ENCODE measurements around the gene VILL. TPM values are rescaled to one million over a fixed set of nuclear protein-coding genes. Genes with fewer than 3 reads are reported as not detected.

The VILL gene
- total RNA-seq, 1 experiment from 2014 or later = 1.2 TPM

- CTCF ChIA-PET = interaction anchor here (1.6 kb wide), 1 partner anchor 21 kb away, joined by 3 read pairs; no protein-coding TSS in a partner anchor
- ATAC-seq (peak; percentile 88), DNase-seq (ENCODE audit: low read depth, low spot score) (peak; percentile 67)
- RAD21 ChIA-PET (ENCODE audit: low non-redundant PET in 1 of 2, low total read pairs in 2 of 2, uncharacterized antibody in 2 of 2, unreplicated experiment in 2 of 2) = no interaction called here
- H3K9ac ChIP-seq (ENCODE audit: low read length) = peak overlapping the region; percentile 40
- no peaks in the 10 kb centered on the region for H3K27me3 ChIP-seq (ENCODE audit: insufficient read depth, low read length)
- no peaks in the 10 kb centered on the region for H3K9me2 ChIP-seq (ENCODE audit: insufficient read depth)
- peak overlapping the region in 1 of 2 experiments; percentile 28; a peak in 2 of 4 replicates for H3K4me3 ChIP-seq (replicated peaks in 1 of 2; ENCODE audit: low read depth in 1 of 2, low read length in 2 of 2)
- peak overlapping the region; percentile 74 for H3K4me2 ChIP-seq (ENCODE audit: low read length)
- intact Hi-C loops (cut with micrococcal nuclease) = no loop called here
- BruUV-seq (replicated peaks) = no TSS peak
- POLR2A ChIA-PET = no interaction called here
- H3K9me3 ChIP-seq (ENCODE audit: control insufficient read depth in 1 of 2, insufficient read depth in 1 of 2, low read depth in 1 of 2, low read length in 2 of 2) = no peaks in the 10 kb centered on the region
- H4K20me1 ChIP-seq (ENCODE audit: insufficient read depth) = no peaks in the 10 kb centered on the region
- no peaks in the 10 kb centered on the region for H3K36me3 ChIP-seq (ENCODE audit: control insufficient read depth in 1 of 2, insufficient read depth in 2 of 2, low read length in 2 of 2)
- no peaks in the 10 kb centered on the region for H3K79me2 ChIP-seq (ENCODE audit: insufficient read depth, low read length)
- H3K27ac ChIP-seq (ENCODE audit: low read depth, low read length) = peak overlapping the region; percentile 71
- peaks cover 56% of the 10 kb centered on the region in 2 experiments for H3K4me1 ChIP-seq (ENCODE audit: control insufficient read depth in 1 of 2, insufficient read depth in 2 of 2, low read length in 2 of 2)
- no peak overlapping the region for H2AFZ ChIP-seq (ENCODE audit: low read depth, low read length, poor library complexity, severe bottlenecking)
- TF ChIP-seq JUND (IDR thresholded peaks at IDR 0.05) = peak; percentile 73
- TF ChIP-seq MAX (IDR thresholded peaks at IDR 0.05) = peak; percentile 79
- TF ChIP-seq CBX3 (IDR thresholded peaks at IDR 0.05; ENCODE audit: low read depth) = peak; percentile 53; the same call in 1 of the 2 replicates
- TF ChIP-seq SRF (IDR thresholded peaks at IDR 0.05; ENCODE audit: low read depth) = no peak
- TF ChIP-seq ZFX (IDR thresholded peaks at IDR 0.05) = no peak
- peak; percentile 87 for TF ChIP-seq SP1 (IDR thresholded peaks at IDR 0.05; ENCODE audit: low read depth)
- TF ChIP-seq FOSL1 (IDR thresholded peaks at IDR 0.05; ENCODE audit: low read depth) = peak; percentile 38; the same call in 1 of the 2 replicates
- no peak for TF ChIP-seq ELF1 (IDR thresholded peaks at IDR 0.05; ENCODE audit: borderline replicate concordance, low read depth)
- TF ChIP-seq ZNF274 (IDR thresholded peaks at IDR 0.05; ENCODE audit: low read depth, low read length) = no peak
- TF ChIP-seq CEBPB (IDR thresholded peaks at IDR 0.05; ENCODE audit: low read depth) = peak; percentile 30
- TF ChIP-seq ATF3 (IDR thresholded peaks at IDR 0.05) = no peak; the same call in 1 of the 2 replicates
- no peak for TF ChIP-seq EZH2 (IDR thresholded peaks at IDR 0.05)
- no peak for TF ChIP-seq RAD21 (IDR thresholded peaks at IDR 0.05; ENCODE audit: low read depth)
- TF ChIP-seq EGR1 (IDR thresholded peaks at IDR 0.05; ENCODE audit: low read depth) = no peak
- no peak for TF ChIP-seq POLR2A (IDR thresholded peaks at IDR 0.05; ENCODE audit: borderline replicate concordance, extremely low read depth, insufficient read depth, insufficient read length)
- peak; percentile 55 for TF ChIP-seq TCF7L2 (IDR thresholded peaks at IDR 0.05; ENCODE audit: borderline replicate concordance, extremely low read depth, insufficient read depth, insufficient read length)
- peak; percentile 76; the same call in 1 of the 2 replicates for TF ChIP-seq SIN3A (IDR thresholded peaks at IDR 0.05; ENCODE audit: low read depth)
- TF ChIP-seq YY1 (IDR thresholded peaks at IDR 0.05; ENCODE audit: extremely low read depth, insufficient replicate concordance, low read depth, low read length) = no peak
- TF ChIP-seq POLR2AphosphoS5 (IDR thresholded peaks at IDR 0.05; ENCODE audit: low read depth, low read length) = peak; percentile 44; the same call in 1 of the 2 replicates
These were observed 44.6 kb upstream of the VILL start for GRCh38 chr3:37945807-37946530.
